ENCODE results near the gene BCDIN3D. TPM values are rescaled to one million over a fixed set of nuclear protein-coding genes. Genes with fewer than 3 reads are reported as not detected.

The BCDIN3D gene
- total and polyA plus RNA-seq, 7 donors: 1.8 to 5.4 (median 3.0) TPM

DNA sequence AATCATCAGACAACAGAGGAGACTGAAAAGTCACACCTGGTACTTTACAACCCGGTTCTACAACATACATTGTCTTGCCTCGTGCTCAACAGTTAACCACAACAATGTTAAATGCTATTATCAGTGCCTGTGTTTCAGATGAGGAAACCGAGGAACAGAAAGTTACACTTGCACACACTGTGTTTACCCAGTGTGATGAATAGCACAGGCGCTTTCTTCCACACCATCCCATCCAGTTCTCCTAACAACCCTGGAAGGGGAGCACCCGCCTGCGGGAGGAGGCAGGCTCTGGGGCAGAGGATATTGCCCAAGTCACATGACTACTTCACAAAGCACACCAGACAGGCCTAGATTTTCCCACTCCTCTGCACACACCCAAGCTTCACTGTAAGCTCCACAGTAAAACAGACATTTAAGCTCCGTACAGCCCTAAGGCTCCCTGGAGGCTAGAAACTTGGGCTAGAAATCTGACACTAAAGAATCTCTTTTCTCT is 36.5 kb downstream of the BCDIN3D start:
- intact Hi-C loops (cut with DNase I): no loop called here
- Histone ChIP-seq H3K36me3 (peaks cover 22 to 51% (median 31%) of the 10 kb centered on the region in 4 donors), H3K27ac (no peak overlapping the region), H3K9me3 (no peaks in the 10 kb centered on the region), H3K27me3 (no peaks in the 10 kb centered on the region), H3K4me1 (peaks cover 0 to 37% (median 32%) of the 10 kb centered on the region in 4 donors), H3K4me3 (no peak overlapping the region)
- TF ChIP-seq POLR2A (IDR thresholded peaks at IDR 0.05): no peak
- DNase-seq: no peak
- 57 to 82% methylated on average over 7 of the region's 7 CpGs for WGBS, 2 donors

- H3K4me1 ChIP-seq: peaks cover 0 to 29% (median 25%) of the 10 kb centered on the region in 4 donors
- H3K27me3 ChIP-seq: no peaks in the 10 kb centered on the region
- H3K27ac ChIP-seq: no peak overlapping the region
- no peak for DNase-seq
- H3K36me3 ChIP-seq: peaks cover 26 to 61% (median 39%) of the 10 kb centered on the region in 4 donors
- no peak overlapping the region for H3K4me3 ChIP-seq
- TF ChIP-seq POLR2AphosphoS5 (IDR thresholded peaks at IDR 0.05) (no peak), POLR2A (IDR thresholded peaks at IDR 0.05) (no peak), EP300 (IDR thresholded peaks at IDR 0.05) (no peak)
- TF ChIP-seq, protein P1, sequence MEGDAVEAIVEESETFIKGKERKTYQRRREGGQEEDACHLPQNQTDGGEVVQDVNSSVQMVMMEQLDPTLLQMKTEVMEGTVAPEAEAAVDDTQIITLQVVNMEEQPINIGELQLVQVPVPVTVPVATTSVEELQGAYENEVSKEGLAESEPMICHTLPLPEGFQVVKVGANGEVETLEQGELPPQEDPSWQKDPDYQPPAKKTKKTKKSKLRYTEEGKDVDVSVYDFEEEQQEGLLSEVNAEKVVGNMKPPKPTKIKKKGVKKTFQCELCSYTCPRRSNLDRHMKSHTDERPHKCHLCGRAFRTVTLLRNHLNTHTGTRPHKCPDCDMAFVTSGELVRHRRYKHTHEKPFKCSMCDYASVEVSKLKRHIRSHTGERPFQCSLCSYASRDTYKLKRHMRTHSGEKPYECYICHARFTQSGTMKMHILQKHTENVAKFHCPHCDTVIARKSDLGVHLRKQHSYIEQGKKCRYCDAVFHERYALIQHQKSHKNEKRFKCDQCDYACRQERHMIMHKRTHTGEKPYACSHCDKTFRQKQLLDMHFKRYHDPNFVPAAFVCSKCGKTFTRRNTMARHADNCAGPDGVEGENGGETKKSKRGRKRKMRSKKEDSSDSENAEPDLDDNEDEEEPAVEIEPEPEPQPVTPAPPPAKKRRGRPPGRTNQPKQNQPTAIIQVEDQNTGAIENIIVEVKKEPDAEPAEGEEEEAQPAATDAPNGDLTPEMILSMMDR (IDR thresholded peaks at IDR 0.05): no peak
- 93 to 94% methylated on average over 5 of the region's 5 CpGs for WGBS, 2 donors
- no peaks in the 10 kb centered on the region for H3K9me3 ChIP-seq
- intact Hi-C loops (cut with DNase I): no loop called here
Measured at GRCh38 chr12:49805409-49805808, 37.5 kb downstream of the BCDIN3D start.

DNA sequence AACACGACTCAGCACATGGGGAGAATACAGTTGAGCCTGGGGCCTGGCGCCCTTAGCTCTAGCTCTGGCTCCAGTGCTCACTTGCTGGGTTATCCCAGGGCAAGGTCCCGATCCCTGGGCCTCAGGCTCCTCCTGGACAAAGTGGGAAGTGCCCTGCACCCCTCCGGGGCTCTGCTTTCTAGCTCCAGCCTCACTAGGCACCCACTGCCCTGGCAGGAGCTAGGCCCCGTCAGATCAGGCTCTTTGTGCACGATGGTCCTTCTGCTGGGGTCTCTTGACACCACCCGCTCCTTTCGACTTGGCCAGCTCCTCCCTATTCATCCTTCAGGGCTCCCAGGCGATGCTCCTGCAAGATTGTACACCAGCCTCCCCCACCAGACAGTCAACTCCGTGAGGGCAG is 38.1 kb downstream of the BCDIN3D start:
- Histone ChIP-seq H3K27ac (no peak overlapping the region), H3K4me1 (peaks cover 0 to 23% (median 19%) of the 10 kb centered on the region in 4 donors), H3K27me3 (no peaks in the 10 kb centered on the region), H3K4me3 (no peak overlapping the region), H3K9me3 (no peaks in the 10 kb centered on the region), H3K36me3 (peaks cover 26 to 67% (median 39%) of the 10 kb centered on the region in 4 donors)
- no peak for DNase-seq
- intact Hi-C loops (cut with DNase I): no loop called here
- TF ChIP-seq, protein P1 (IDR thresholded peaks at IDR 0.05): no peak
- TF ChIP-seq POLR2A (IDR thresholded peaks at IDR 0.05) (no peak), EP300 (IDR thresholded peaks at IDR 0.05) (no peak), POLR2AphosphoS5 (IDR thresholded peaks at IDR 0.05) (no peak)
- 93 to 95% methylated on average over 10 of the region's 10 CpGs for WGBS, 2 donors

DNA sequence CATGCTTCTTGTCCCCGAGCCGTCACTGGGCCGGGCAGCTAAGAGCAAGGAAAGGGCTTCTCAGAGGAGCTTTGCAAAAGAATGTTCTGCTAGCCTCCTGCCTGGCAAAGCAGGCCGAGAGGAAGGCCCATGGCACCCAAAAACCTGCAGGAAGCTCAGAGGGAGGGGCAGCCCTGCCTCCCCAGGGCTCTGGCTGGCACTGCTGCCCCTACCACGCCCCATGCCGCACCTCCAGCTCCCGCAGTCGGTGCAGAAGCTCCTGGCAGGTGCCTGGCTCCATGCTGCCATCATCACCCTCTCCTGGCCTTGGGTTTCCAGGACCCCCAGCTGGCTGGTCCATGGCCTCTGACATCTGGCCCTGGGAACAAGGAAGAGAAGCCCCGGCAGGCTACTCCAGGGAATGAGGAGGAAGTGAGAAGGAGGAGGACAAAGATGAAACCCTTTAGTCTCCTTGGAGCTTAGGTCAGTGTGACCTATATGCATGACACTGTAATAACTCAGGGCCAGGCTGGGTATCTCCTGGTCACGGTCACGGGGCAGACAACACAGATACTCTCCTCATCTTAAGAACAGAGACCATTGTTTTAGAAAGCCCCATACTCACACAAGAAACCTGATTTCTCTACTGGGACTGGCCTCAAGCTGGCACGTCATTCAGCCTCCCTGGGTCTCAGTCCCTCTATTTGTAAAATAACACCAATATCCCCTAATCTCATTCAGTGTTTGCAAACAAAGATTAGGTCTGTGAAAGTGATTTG is 39.0 kb downstream of the BCDIN3D start:
- Histone ChIP-seq H3K36me3 (peaks cover 26 to 75% (median 40%) of the 10 kb centered on the region in 4 donors), H3K4me1 (peaks cover 0 to 14% (median 9%) of the 10 kb centered on the region in 4 donors), H3K27ac (no peak overlapping the region), H3K9me3 (no peaks in the 10 kb centered on the region), H3K27me3 (no peaks in the 10 kb centered on the region), H3K4me3 (no peak overlapping the region)
- TF ChIP-seq POLR2AphosphoS5 (IDR thresholded peaks at IDR 0.05): no peak
- TF ChIP-seq EP300 (IDR thresholded peaks at IDR 0.05): no peak
- TF ChIP-seq POLR2A (IDR thresholded peaks at IDR 0.05): no peak
- TF ChIP-seq, protein P1 (IDR thresholded peaks at IDR 0.05): no peak
- WGBS, 2 donors: 57 to 88% methylated on average over 12 of the region's 12 CpGs
- intact Hi-C loops (cut with DNase I): no loop called here
- DNase-seq: peak; percentile 41

GRCh38 chr12:49801141-49802063 is 41.5 kb downstream of the BCDIN3D start:
- intact Hi-C loops (cut with DNase I): no loop called here
- Histone ChIP-seq H3K4me1 (no peaks in the 10 kb centered on the region), H3K27me3 (no peaks in the 10 kb centered on the region), H3K27ac (no peak overlapping the region), H3K36me3 (peaks cover 26 to 98% (median 52%) of the 10 kb centered on the region in 4 donors), H3K4me3 (no peak overlapping the region), H3K9me3 (no peaks in the 10 kb centered on the region)
- WGBS, 2 donors: 84 to 91% methylated on average over 17 of the region's 17 CpGs
- DNase-seq: peak; percentile 57
- no peak for TF ChIP-seq POLR2A (IDR thresholded peaks at IDR 0.05)
- TF ChIP-seq POLR2AphosphoS5 (IDR thresholded peaks at IDR 0.05): no peak
- TF ChIP-seq, protein P1 (IDR thresholded peaks at IDR 0.05): no peak
- no peak for TF ChIP-seq EP300 (IDR thresholded peaks at IDR 0.05)

All from sigmoid colon (tissue), 7 donors.